WTC11 (cell line): Measurements from ENCODE around the gene TUSC2. TPM values are rescaled to one million over a fixed set of nuclear protein-coding genes. Genes with fewer than 3 reads are reported as not detected.

ENCODE experiments used
- ATAC-seq: fragments of 200-7000 bp; cut with Tn5 transposase; 2 replicates; pipeline ENCODE4 v1.10.0; 2021; ENCODE audit warnings: mild to moderate bottlenecking, moderate library complexity
- CTCF ChIA-PET: fragments of 300-600 bp; sonication (Branson Sonifier 250); formaldehyde crosslinking; loops from one replicate; lab custom pipeline; 2021; ENCODE audit warnings: antibody characterized with exemption; lab: Charles Lee
- POLR2A ChIA-PET: fragments of 350-600 bp; sonication (Branson Sonifier 250); formaldehyde crosslinking; loops from one replicate; lab custom pipeline; 2021; ENCODE audit warnings: antibody characterized with exemption; lab: Charles Lee
- DNase-seq: peaks from one replicate; pipeline ENCODE4 v3.0.0; 2021; ENCODE audit warnings: low spot score
- H3K27ac Mint-ChIP-seq: 2 replicates; pipeline ENCODE4 v1.8.0; 2021; ENCODE audit warnings: mixed read lengths
- H3K27me3 Mint-ChIP-seq: 2 replicates; pipeline ENCODE4 v1.8.0; 2021; ENCODE audit warnings: low read depth, mild to moderate bottlenecking, moderate library complexity, mixed read lengths
- H3K36me3 Mint-ChIP-seq: 2 replicates; pipeline ENCODE4 v1.8.0; 2021; ENCODE audit warnings: mixed read lengths
- H3K4me1 Mint-ChIP-seq: 2 replicates; pipeline ENCODE4 v1.8.0; 2022; ENCODE audit warnings: mixed read lengths
- H3K4me3 Mint-ChIP-seq: 2 replicates; pipeline ENCODE4 v1.8.0; 2021; ENCODE audit warnings: mild to moderate bottlenecking, moderate library complexity, mixed read lengths
- H3K9me3 Mint-ChIP-seq: 2 replicates; pipeline ENCODE4 v1.8.0; 2021; ENCODE audit warnings: mixed read lengths
- ELF4 ChIP-seq: sonication (generic); formaldehyde crosslinking; IDR thresholded peaks from 2 replicates; pipeline ENCODE4 v1.8.1; 2022; ENCODE audit warnings: low read depth, mild to moderate bottlenecking, moderate library complexity, missing genetic modification reagents
- EMX1 ChIP-seq: fragments of 250-450 bp; sonication (Bioruptor Pico); IDR thresholded peaks from 2 replicates; pipeline ENCODE4 v1.8.0; 2021; ENCODE audit warnings: mild to moderate bottlenecking
- GABPB1 ChIP-seq: sonication (generic); formaldehyde crosslinking; IDR thresholded peaks from 2 replicates; pipeline ENCODE4 v1.8.1; 2023; ENCODE audit warnings: mild to moderate bottlenecking, missing genetic modification reagents
- MXD4 ChIP-seq: fragments of 250-450 bp; sonication (Bioruptor Pico); IDR thresholded peaks from 2 replicates; pipeline ENCODE4 v1.8.0; 2021; ENCODE audit warnings: mild to moderate bottlenecking, moderate library complexity, borderline replicate concordance
- NFE2L1 ChIP-seq: sonication (generic); formaldehyde crosslinking; IDR thresholded peaks from 2 replicates; pipeline ENCODE4 v1.8.1; 2023; ENCODE audit warnings: missing genetic modification reagents
- ZNF263 ChIP-seq: sonication (generic); formaldehyde crosslinking; IDR thresholded peaks from 2 replicates; pipeline ENCODE4 v1.8.1; 2022; ENCODE audit warnings: low read depth, mild to moderate bottlenecking, moderate library complexity, missing genetic modification reagents
- total RNA-seq: library from RNA; stranded (reverse); gene quantifications from 3 replicates; pipeline ENCODE4 v1.2.3, GENCODE V29; 2021
- TF ChIP-seq, protein P1 (sequence below): fragments of 250-450 bp; sonication (Bioruptor Pico); IDR thresholded peaks from 2 replicates; pipeline ENCODE4 v1.9.0; 2021; ENCODE audit warnings: mild to moderate bottlenecking
- TF ChIP-seq, protein P2 (sequence below): sonication (generic); formaldehyde crosslinking; IDR thresholded peaks from 2 replicates; pipeline ENCODE4 v1.8.1; 2023; ENCODE audit warnings: mild to moderate bottlenecking, missing genetic modification reagents
- TF ChIP-seq, protein P3 (sequence below): sonication (generic); formaldehyde crosslinking; IDR thresholded peaks from 2 replicates; pipeline ENCODE4 v1.8.1; 2023; ENCODE audit warnings: mild to moderate bottlenecking, missing genetic modification reagents, moderate library complexity
- TF ChIP-seq, protein P4 (sequence below): sonication (generic); formaldehyde crosslinking; IDR thresholded peaks from 2 replicates; pipeline ENCODE4 v1.8.0; 2022; ENCODE audit warnings: mild to moderate bottlenecking, missing genetic modification reagents
- TF ChIP-seq, protein P5 (sequence below): sonication (generic); formaldehyde crosslinking; IDR thresholded peaks from 2 replicates; pipeline ENCODE4 v1.8.0; 2022; ENCODE audit warnings: mild to moderate bottlenecking, missing genetic modification reagents
- TF ChIP-seq, protein P6 (sequence below): fragments of 250-450 bp; sonication (Bioruptor Pico); IDR thresholded peaks from 2 replicates; pipeline ENCODE4 v1.9.0; 2021; ENCODE audit warnings: moderate library complexity, mild to moderate bottlenecking, inconsistent platforms, borderline replicate concordance

The TUSC2 gene
- total RNA-seq, 1 experiment from 2014 or later, result 41.1 TPM

DNA sequence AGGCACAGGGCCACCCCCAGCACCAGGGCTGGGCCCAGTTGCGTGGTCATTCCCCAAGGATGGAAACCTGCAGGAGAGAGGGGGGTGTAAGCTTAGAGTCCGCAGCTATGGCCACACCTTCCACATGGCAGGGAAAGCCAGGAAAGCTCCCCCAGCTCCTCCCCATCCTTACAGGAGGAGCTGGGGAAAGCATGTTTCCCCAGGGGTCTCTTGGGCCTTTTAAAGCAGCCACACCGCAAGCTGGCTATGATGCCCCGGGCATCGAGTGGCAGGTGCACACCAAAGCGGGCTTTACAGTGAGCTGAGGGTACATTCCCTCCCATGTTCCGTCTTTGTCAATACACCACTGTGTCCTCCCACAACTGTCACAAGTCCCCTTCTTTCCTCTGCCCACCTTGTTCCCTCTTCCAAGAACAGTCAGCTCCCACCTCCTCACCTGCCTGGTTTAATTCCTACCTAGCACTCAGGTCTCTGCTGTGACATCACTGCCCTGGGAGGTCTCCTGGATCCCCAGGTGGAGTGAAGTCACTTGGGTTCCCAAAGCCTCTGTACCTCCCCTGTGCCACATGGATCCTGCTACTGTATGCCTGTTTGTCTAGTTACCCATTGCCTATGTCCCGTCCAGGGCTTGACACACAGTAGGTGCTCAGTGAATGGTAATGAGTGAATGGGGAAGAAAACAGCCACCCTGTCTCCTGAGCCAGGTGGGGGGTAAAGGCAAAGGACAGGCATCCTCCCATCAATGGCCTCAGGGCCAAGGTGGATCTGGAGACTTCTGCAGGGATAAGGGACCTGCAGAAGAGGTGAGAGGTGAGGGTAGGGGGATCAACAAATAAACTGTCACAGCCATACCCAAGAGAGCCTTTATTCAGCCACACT, 32.2 kb downstream of the TUSC2 start (continued):
- TF ChIP-seq, protein P1, sequence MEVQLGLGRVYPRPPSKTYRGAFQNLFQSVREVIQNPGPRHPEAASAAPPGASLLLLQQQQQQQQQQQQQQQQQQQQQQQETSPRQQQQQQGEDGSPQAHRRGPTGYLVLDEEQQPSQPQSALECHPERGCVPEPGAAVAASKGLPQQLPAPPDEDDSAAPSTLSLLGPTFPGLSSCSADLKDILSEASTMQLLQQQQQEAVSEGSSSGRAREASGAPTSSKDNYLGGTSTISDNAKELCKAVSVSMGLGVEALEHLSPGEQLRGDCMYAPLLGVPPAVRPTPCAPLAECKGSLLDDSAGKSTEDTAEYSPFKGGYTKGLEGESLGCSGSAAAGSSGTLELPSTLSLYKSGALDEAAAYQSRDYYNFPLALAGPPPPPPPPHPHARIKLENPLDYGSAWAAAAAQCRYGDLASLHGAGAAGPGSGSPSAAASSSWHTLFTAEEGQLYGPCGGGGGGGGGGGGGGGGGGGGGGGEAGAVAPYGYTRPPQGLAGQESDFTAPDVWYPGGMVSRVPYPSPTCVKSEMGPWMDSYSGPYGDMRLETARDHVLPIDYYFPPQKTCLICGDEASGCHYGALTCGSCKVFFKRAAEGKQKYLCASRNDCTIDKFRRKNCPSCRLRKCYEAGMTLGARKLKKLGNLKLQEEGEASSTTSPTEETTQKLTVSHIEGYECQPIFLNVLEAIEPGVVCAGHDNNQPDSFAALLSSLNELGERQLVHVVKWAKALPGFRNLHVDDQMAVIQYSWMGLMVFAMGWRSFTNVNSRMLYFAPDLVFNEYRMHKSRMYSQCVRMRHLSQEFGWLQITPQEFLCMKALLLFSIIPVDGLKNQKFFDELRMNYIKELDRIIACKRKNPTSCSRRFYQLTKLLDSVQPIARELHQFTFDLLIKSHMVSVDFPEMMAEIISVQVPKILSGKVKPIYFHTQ, result no peak
- TF ChIP-seq EMX1, result no peak
- TF ChIP-seq ELF4, result no peak
- no peak for TF ChIP-seq NFE2L1
- TF ChIP-seq, protein P2, sequence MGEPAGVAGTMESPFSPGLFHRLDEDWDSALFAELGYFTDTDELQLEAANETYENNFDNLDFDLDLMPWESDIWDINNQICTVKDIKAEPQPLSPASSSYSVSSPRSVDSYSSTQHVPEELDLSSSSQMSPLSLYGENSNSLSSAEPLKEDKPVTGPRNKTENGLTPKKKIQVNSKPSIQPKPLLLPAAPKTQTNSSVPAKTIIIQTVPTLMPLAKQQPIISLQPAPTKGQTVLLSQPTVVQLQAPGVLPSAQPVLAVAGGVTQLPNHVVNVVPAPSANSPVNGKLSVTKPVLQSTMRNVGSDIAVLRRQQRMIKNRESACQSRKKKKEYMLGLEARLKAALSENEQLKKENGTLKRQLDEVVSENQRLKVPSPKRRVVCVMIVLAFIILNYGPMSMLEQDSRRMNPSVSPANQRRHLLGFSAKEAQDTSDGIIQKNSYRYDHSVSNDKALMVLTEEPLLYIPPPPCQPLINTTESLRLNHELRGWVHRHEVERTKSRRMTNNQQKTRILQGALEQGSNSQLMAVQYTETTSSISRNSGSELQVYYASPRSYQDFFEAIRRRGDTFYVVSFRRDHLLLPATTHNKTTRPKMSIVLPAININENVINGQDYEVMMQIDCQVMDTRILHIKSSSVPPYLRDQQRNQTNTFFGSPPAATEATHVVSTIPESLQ (CRISPR knock-in tag), result no peak
- TF ChIP-seq, all 79 proteins: peak for 0

DNA sequence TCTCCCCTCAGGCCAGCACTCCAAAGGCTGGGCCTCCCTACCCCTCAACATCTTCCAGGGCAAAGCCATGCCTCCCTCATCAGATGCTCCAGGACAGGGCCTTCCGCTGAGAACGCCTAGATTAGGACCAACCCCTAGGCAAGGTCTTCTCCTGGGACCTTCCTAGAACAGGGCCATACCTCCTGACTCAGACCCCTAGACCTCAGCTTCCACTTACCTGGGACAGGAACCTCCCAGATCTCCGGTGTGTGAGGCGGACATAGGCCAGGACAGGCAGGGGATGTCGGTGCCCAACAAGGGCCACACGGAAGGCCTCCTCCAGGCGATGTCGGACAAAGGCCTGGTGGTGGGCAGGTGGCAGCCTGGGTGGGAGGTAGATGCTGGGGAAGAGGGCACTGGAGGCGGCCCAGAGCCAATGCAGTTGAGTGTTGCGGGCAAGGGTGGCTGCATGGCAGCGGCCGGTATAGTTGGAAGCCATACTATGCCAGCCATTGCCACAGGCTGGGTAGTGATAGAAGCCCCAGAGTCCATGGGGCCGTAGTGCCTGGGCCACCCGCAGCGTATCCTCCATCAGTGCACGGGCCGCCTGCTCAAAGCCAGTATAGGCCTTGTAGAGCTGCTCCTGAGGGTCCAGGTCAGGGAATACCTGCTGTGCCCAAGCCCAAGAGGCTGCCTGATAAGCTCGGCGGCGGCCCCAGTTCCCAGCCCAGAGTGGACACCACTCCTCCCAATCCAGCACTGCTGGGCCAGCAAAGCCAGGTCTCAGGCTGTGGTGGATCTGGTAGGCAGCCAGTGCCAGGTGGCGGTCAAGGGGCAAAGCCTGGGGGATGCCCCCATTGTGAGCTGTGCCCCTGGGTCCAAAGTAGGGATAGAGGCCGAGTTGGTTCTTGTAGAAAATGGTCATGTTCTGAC, 33.3 kb downstream of the TUSC2 start:
- CTCF ChIA-PET, result interaction anchor here (0.5 to 1.5 kb wide), 3 partner anchors 27 to 100 kb away, joined by 4 to 5 read pairs (median 4); no protein-coding TSS in a partner anchor
- peaks cover 13% of the 10 kb centered on the region for H3K4me1 Mint-ChIP-seq
- DNase-seq (no peak), ATAC-seq (no peak)
- TF ChIP-seq, protein P3, sequence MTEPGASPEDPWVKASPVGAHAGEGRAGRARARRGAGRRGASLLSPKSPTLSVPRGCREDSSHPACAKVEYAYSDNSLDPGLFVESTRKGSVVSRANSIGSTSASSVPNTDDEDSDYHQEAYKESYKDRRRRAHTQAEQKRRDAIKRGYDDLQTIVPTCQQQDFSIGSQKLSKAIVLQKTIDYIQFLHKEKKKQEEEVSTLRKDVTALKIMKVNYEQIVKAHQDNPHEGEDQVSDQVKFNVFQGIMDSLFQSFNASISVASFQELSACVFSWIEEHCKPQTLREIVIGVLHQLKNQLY (CRISPR knock-in tag), result no peak
- TF ChIP-seq MXD4 (CRISPR knock-in tag) (no peak), ZNF263 (CRISPR knock-in tag) (no peak), GABPB1 (CRISPR knock-in tag) (no peak)
- TF ChIP-seq, protein P4, sequence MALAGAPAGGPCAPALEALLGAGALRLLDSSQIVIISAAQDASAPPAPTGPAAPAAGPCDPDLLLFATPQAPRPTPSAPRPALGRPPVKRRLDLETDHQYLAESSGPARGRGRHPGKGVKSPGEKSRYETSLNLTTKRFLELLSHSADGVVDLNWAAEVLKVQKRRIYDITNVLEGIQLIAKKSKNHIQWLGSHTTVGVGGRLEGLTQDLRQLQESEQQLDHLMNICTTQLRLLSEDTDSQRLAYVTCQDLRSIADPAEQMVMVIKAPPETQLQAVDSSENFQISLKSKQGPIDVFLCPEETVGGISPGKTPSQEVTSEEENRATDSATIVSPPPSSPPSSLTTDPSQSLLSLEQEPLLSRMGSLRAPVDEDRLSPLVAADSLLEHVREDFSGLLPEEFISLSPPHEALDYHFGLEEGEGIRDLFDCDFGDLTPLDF (CRISPR knock-in tag), result no peak
- TF ChIP-seq, protein P5, sequence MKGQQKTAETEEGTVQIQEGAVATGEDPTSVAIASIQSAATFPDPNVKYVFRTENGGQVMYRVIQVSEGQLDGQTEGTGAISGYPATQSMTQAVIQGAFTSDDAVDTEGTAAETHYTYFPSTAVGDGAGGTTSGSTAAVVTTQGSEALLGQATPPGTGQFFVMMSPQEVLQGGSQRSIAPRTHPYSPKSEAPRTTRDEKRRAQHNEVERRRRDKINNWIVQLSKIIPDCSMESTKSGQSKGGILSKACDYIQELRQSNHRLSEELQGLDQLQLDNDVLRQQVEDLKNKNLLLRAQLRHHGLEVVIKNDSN (CRISPR knock-in tag), result no peak
- TF ChIP-seq, protein P1, result no peak
- TF ChIP-seq, protein P6, sequence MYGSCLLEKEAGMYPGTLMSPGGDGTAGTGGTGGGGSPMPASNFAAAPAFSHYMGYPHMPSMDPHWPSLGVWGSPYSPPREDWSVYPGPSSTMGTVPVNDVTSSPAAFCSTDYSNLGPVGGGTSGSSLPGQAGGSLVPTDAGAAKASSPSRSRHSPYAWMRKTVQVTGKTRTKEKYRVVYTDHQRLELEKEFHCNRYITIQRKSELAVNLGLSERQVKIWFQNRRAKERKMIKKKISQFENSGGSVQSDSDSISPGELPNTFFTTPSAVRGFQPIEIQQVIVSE (CRISPR knock-in tag), result no peak
- no peak overlapping the region for H3K27ac Mint-ChIP-seq
- no peaks in the 10 kb centered on the region for H3K9me3 Mint-ChIP-seq
- H3K27me3 Mint-ChIP-seq, result no peaks in the 10 kb centered on the region; the same call in 1 of the 2 replicates
- H3K36me3 Mint-ChIP-seq, result no peaks in the 10 kb centered on the region; the same call in 1 of the 2 replicates
- POLR2A ChIA-PET, result no interaction called here
- no peak overlapping the region for H3K4me3 Mint-ChIP-seq
